SK-N-SH treated with all-trans-retinoic acid at 6 μM for 48 hours (cell line): ENCODE results near the gene GATC.

Source experiments
- ATAC-seq: fragments of 200-7000 bp; cut with Tn5 transposase; 3 replicates; pipeline ENCODE4 v1.9.1; 2020; ENCODE audit warnings: mild to moderate bottlenecking, moderate library complexity
- ARNTL ChIP-seq: fragments of 450-650 bp; formaldehyde crosslinking; IDR thresholded peaks from 2 replicates; pipeline ENCODE4 v1.5.0; 2020; ENCODE audit warnings: low read depth, mild to moderate bottlenecking, moderate library complexity, borderline replicate concordance
- CREB5 ChIP-seq: fragments of 250-450 bp; sonication (Bioruptor Pico); IDR thresholded peaks from 2 replicates; pipeline ENCODE4 v1.5.1; 2020; ENCODE audit warnings: low read depth, mild to moderate bottlenecking, moderate library complexity
- CSDC2 ChIP-seq: fragments of 250-450 bp; sonication (Bioruptor Pico); IDR thresholded peaks from 2 replicates; pipeline ENCODE4 v1.5.0; 2020; ENCODE audit warnings: mild to moderate bottlenecking, moderate library complexity
- CSRNP3 ChIP-seq: fragments of 250-450 bp; sonication (Bioruptor Pico); IDR thresholded peaks from 2 replicates; pipeline ENCODE4 v1.5.1; 2021; ENCODE audit warnings: mild to moderate bottlenecking, moderate library complexity
- ESRRG ChIP-seq: fragments of 250-450 bp; sonication (Bioruptor Pico); IDR thresholded peaks from 2 replicates; pipeline ENCODE4 v1.6.1; 2021; ENCODE audit warnings: mild to moderate bottlenecking
- GLIS3 ChIP-seq: fragments of 250-450 bp; sonication (Bioruptor Pico); IDR thresholded peaks from 2 replicates; pipeline ENCODE4 v1.5.0; 2020; ENCODE audit warnings: mild to moderate bottlenecking, moderate library complexity
- ISL1 ChIP-seq: fragments of 250-450 bp; sonication (Bioruptor Pico); IDR thresholded peaks from 2 replicates; pipeline ENCODE4 v2.1.2; 2022; ENCODE audit warnings: mild to moderate bottlenecking, moderate library complexity
- OSR1 ChIP-seq: fragments of 250-450 bp; sonication (Bioruptor Pico); IDR thresholded peaks from 2 replicates; pipeline ENCODE4 v1.8.0; 2022; ENCODE audit warnings: moderate library complexity, mild to moderate bottlenecking, inconsistent platforms
- PATZ1 ChIP-seq: fragments of 250-450 bp; sonication (Bioruptor Pico); IDR thresholded peaks from 2 replicates; pipeline ENCODE4 v1.8.0; 2020; ENCODE audit warnings: mild to moderate bottlenecking, moderate library complexity, borderline replicate concordance
- POU6F1 ChIP-seq: fragments of 250-450 bp; sonication (Bioruptor Pico); IDR thresholded peaks from 2 replicates; pipeline ENCODE4 v1.8.0; 2021; ENCODE audit warnings: low read depth, mild to moderate bottlenecking, moderate library complexity, borderline replicate concordance
- PPARA ChIP-seq: fragments of 250-450 bp; sonication (Bioruptor Pico); IDR thresholded peaks from 2 replicates; pipeline ENCODE4 v1.5.0; 2020; ENCODE audit warnings: mild to moderate bottlenecking, borderline replicate concordance
- RARB ChIP-seq: fragments of 250-450 bp; sonication (Bioruptor Pico); IDR thresholded peaks from 2 replicates; pipeline ENCODE4 v1.8.0; 2021; ENCODE audit warnings: mild to moderate bottlenecking, moderate library complexity
- SNAI2 ChIP-seq: fragments of 250-450 bp; sonication (Bioruptor Pico); IDR thresholded peaks from 2 replicates; pipeline ENCODE4 v1.5.0; 2020; ENCODE audit warnings: mild to moderate bottlenecking, moderate library complexity
- TCF4 ChIP-seq: fragments of 250-450 bp; sonication (Bioruptor Pico); IDR thresholded peaks from 2 replicates; pipeline ENCODE4 v1.8.0; 2021; ENCODE audit warnings: mild to moderate bottlenecking, moderate library complexity, borderline replicate concordance
- TOX ChIP-seq: fragments of 250-450 bp; sonication (Bioruptor Pico); IDR thresholded peaks from 2 replicates; pipeline ENCODE4 v1.8.0; 2021; ENCODE audit warnings: mild to moderate bottlenecking, moderate library complexity, borderline replicate concordance
- TSHZ2 ChIP-seq: fragments of 250-450 bp; sonication (Bioruptor Pico); IDR thresholded peaks from 2 replicates; pipeline ENCODE4 v1.5.0; 2020; ENCODE audit warnings: mild to moderate bottlenecking, moderate library complexity
- ZC3H10 ChIP-seq: fragments of 250-450 bp; sonication (Bioruptor Pico); IDR thresholded peaks from 2 replicates; pipeline ENCODE4 v1.5.1; 2021; ENCODE audit warnings: mild to moderate bottlenecking, moderate library complexity
- ZFP3 ChIP-seq: fragments of 250-450 bp; sonication (Bioruptor Pico); IDR thresholded peaks from 2 replicates; pipeline ENCODE4 v1.5.0; 2020; ENCODE audit warnings: mild to moderate bottlenecking, moderate library complexity
- ZFP30 ChIP-seq: fragments of 450-650 bp; formaldehyde crosslinking; IDR thresholded peaks from 2 replicates; pipeline ENCODE4 v1.5.0; 2022; ENCODE audit warnings: mild to moderate bottlenecking, moderate library complexity
- ZNF565 ChIP-seq: fragments of 450-650 bp; formaldehyde crosslinking; conservative IDR thresholded peaks from 2 replicates; pipeline ENCODE4 v1.5.0; 2020; ENCODE audit warnings: low read depth, mild to moderate bottlenecking, moderate library complexity
- ZNF8 ChIP-seq: fragments of 450-650 bp; formaldehyde crosslinking; IDR thresholded peaks from 2 replicates; pipeline ENCODE4 v1.5.0; 2020; ENCODE audit warnings: mild to moderate bottlenecking, moderate library complexity

Gene GATC

GRCh38 chr12:120479458-120479857 lies 33.2 kb downstream of the GATC start:
- ATAC-seq = no peak
- TF ChIP-seq ZFP30 = no peak
- TF ChIP-seq GLIS3 (CRISPR knock-in tag) = no peak
- no peak for TF ChIP-seq RARB
- TF ChIP-seq ZNF8 = no peak
- TF ChIP-seq ZNF565 (CRISPR knock-in tag) = no peak
- TF ChIP-seq PATZ1 (CRISPR knock-in tag) = no peak
- no peak for TF ChIP-seq CSRNP3 (CRISPR knock-in tag)
- TF ChIP-seq TSHZ2 (CRISPR knock-in tag) = no peak
- no peak for TF ChIP-seq TOX (CRISPR knock-in tag)
- no peak for TF ChIP-seq OSR1 (CRISPR knock-in tag)
- TF ChIP-seq CREB5 (CRISPR knock-in tag) = no peak
- no peak for TF ChIP-seq ISL1 (CRISPR knock-in tag)
- TF ChIP-seq PPARA (CRISPR knock-in tag) = no peak
- no peak for TF ChIP-seq TCF4 (CRISPR knock-in tag)
- no peak for TF ChIP-seq POU6F1 (CRISPR knock-in tag)

GRCh38 chr12:120480211-120480610 lies 34.0 kb downstream of the GATC start:
- ATAC-seq = no peak
- TF ChIP-seq ZC3H10 (CRISPR knock-in tag) = no peak
- TF ChIP-seq SNAI2 (CRISPR knock-in tag) = no peak
- TF ChIP-seq ZNF565 (CRISPR knock-in tag) = no peak
- no peak for TF ChIP-seq ESRRG
- no peak for TF ChIP-seq ZNF8
- TF ChIP-seq ISL1 (CRISPR knock-in tag) = no peak
- TF ChIP-seq CSDC2 = no peak
- TF ChIP-seq OSR1 (CRISPR knock-in tag) = no peak

- ATAC-seq = no peak
- TF ChIP-seq ESRRG = no peak
- TF ChIP-seq ZNF565 (CRISPR knock-in tag) = no peak
- TF ChIP-seq SNAI2 (CRISPR knock-in tag) = no peak
- TF ChIP-seq TSHZ2 (CRISPR knock-in tag) = no peak
- TF ChIP-seq CSRNP3 (CRISPR knock-in tag) = no peak
- no peak for TF ChIP-seq ISL1 (CRISPR knock-in tag)
- TF ChIP-seq RARB = no peak
- no peak for TF ChIP-seq ARNTL (CRISPR knock-in tag)
- no peak for TF ChIP-seq ZFP3 (CRISPR knock-in tag)
- no peak for TF ChIP-seq POU6F1 (CRISPR knock-in tag)
- TF ChIP-seq CSDC2 = no peak
- TF ChIP-seq GLIS3 (CRISPR knock-in tag) = no peak
- TF ChIP-seq ZNF8 = no peak
Measured at GRCh38 chr12:120481022-120481767, 35.0 kb downstream of the GATC start.
